ENCODE data around the gene KCTD1.

Gene KCTD1

DNA sequence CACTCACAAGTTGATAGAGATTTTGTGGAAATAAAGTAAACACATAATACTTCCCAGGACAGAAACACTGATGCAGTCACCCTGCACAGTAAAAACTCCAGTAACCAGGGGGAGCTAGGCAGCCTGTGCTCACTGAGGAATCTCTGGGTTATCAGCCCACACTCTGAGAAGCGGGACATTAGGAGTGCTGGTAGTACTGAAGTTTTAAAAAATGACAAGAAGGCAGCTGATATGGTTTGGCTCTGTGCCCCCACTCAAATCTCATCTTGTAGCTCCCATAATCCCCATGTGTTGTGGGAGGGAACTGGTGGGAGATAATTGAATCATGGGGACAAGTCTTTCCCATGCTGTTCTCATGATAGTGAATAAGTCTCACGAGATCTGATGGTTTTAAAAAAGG, 31.4 kb downstream of the KCTD1 start:
- no peaks in the 10 kb centered on the region for H3K36me3 ChIP-seq (ENCODE audit: control insufficient read depth in 4 of 4, insufficient read depth in 4 of 4, low read length in 3 of 4)
- no peak for DNase-seq
- no peaks in the 10 kb centered on the region for H3K27me3 ChIP-seq (replicated peaks in 2 of 5; ENCODE audit: control insufficient read depth in 4 of 5, insufficient read depth in 5 of 5, low read length in 4 of 5)
- H3K4me3 ChIP-seq (ENCODE audit: control insufficient read depth in 1 of 7, extremely low read depth in 1 of 7, insufficient read depth in 4 of 7, low read depth in 2 of 7, low read length in 6 of 7): no peak overlapping the region
- peaks cover 2 to 7% (median 3%) of the 10 kb centered on the region in 4 experiments for H3K4me1 ChIP-seq (ENCODE audit: control extremely low read depth in 1 of 4, control insufficient read depth in 4 of 4, insufficient read depth in 4 of 4, low read length in 3 of 4)
- CTCF ChIA-PET: interaction anchor here (0.5 to 1.5 kb wide), 3 partner anchors 8 to 1748 kb away, joined by 3 read pairs; no protein-coding TSS in a partner anchor
- H3K27ac ChIP-seq (ENCODE audit: insufficient read depth in 1 of 2, low read depth in 1 of 2, low read length in 2 of 2, poor library complexity in 1 of 2, severe bottlenecking in 2 of 2): no peak overlapping the region
- no peaks in the 10 kb centered on the region for H3K9me3 ChIP-seq (ENCODE audit: control extremely low read depth in 1 of 5, control insufficient read depth in 4 of 5, insufficient read depth in 2 of 5, low read depth in 1 of 5, low read length in 4 of 5)
- 89% methylated on average over 1 of the region's 2 CpGs for WGBS (ENCODE audit: insufficient coverage)
- POLR2A ChIA-PET: no interaction called here

DNA sequence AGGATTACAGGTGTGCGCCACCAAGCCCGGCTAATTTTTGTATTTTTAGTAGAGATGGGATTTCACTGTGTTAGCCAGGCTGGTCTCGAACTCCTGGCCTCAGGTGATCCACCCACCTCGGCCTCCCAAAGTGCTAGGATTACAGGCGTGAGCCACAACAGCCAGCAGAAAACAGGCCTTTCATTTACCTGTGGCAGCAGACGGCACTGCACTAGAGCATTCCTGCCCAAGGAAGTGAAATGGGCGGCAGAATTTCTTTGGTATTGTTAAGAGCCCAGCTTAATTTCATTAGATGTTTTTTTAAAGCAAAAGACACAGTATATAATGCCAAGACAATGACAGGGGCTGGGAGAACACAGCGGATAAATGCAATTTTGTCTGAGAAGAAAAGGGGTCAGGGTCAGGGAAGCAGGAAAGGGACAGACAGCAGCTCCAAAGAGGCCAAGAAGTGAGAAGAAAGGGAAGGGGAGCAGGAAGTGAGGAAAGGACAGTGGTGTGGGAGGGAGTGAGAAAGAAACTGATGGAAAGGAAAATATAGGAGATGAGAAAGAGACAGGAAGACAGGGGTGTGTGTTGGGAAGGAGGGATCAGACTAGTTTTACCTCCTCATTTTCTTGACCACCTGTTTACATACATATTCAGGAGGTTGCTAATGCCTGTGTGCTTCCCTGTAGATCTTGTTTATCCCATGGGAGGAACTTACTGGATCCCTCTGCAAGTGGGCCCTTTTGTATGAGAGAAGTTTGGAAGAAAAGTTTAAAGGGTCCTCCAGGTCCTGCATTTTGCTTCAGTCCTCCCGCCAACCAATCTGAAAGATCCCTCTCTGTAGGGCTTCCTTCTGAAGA, 32.5 kb downstream of the KCTD1 start:
- CTCF ChIA-PET: interaction anchor here (1.5 kb wide), 1 partner anchor 110 kb away, joined by 3 read pairs; no protein-coding TSS in a partner anchor
- WGBS (ENCODE audit: insufficient coverage): 100% methylated on average over 8 of the region's 9 CpGs
- no peak overlapping the region for H3K4me3 ChIP-seq (ENCODE audit: control insufficient read depth in 1 of 7, extremely low read depth in 1 of 7, insufficient read depth in 4 of 7, low read depth in 2 of 7, low read length in 6 of 7)
- no peaks in the 10 kb centered on the region for H3K9me3 ChIP-seq (ENCODE audit: control extremely low read depth in 1 of 5, control insufficient read depth in 4 of 5, insufficient read depth in 2 of 5, low read depth in 1 of 5, low read length in 4 of 5)
- H3K36me3 ChIP-seq (ENCODE audit: control insufficient read depth in 4 of 4, insufficient read depth in 4 of 4, low read length in 3 of 4): no peaks in the 10 kb centered on the region
- no peaks in the 10 kb centered on the region for H3K27me3 ChIP-seq (replicated peaks in 2 of 5; ENCODE audit: control insufficient read depth in 4 of 5, insufficient read depth in 5 of 5, low read length in 4 of 5)
- H3K4me1 ChIP-seq (ENCODE audit: control extremely low read depth in 1 of 4, control insufficient read depth in 4 of 4, insufficient read depth in 4 of 4, low read length in 3 of 4): peaks cover 0 to 9% (median 5%) of the 10 kb centered on the region in 4 experiments
- no peak overlapping the region for H3K27ac ChIP-seq (ENCODE audit: insufficient read depth in 1 of 2, low read depth in 1 of 2, low read length in 2 of 2, poor library complexity in 1 of 2, severe bottlenecking in 2 of 2)
- POLR2A ChIA-PET: no interaction called here
- DNase-seq: no peak

DNA sequence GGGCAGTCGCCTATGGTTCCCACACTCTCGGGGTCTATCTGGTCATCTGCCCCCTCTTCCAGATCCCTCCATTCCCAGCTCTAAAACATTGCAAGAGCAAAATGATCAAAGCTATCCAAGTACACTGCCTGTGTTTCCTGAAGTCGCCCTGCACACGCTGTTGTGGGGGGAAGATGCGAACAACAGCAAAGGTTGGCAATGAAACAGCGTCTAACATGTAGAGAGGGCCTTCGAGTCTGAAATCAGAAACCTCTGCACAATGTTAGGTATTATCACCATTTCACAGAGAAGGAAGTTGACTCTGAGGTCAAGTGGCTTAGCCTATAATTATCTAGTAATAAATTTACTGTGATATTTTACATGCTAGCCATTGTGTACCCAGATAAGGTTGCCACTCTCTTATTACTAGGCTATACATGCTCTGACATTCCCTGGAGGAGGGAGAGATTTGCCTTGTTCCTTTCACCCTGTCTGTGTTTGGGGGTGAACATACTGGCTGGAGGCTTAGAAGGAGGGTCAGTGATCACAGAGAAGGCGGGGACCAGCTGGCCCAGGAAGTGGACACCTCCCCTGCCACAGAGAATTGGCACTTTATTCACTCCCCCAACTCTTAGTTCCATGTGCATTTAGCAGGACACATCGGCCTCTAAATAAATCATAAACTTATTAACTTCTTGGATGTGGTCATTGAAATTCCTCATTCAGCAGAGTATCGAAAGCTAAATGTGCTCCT, 36.8 kb downstream of the KCTD1 start:
- ChIA-PET CTCF (no interaction called here), POLR2A (interaction anchor here (0.6 kb wide), 1 partner anchor 146 kb away, joined by 3 read pairs; no protein-coding TSS in a partner anchor)
- no peaks in the 10 kb centered on the region for H3K27me3 ChIP-seq (replicated peaks in 2 of 5; ENCODE audit: control insufficient read depth in 4 of 5, insufficient read depth in 5 of 5, low read length in 4 of 5)
- no peak overlapping the region for H3K27ac ChIP-seq (ENCODE audit: insufficient read depth in 1 of 2, low read depth in 1 of 2, low read length in 2 of 2, poor library complexity in 1 of 2, severe bottlenecking in 2 of 2)
- no peaks in the 10 kb centered on the region for H3K9me3 ChIP-seq (ENCODE audit: control extremely low read depth in 1 of 5, control insufficient read depth in 4 of 5, insufficient read depth in 2 of 5, low read depth in 1 of 5, low read length in 4 of 5)
- H3K36me3 ChIP-seq (ENCODE audit: control insufficient read depth in 4 of 4, insufficient read depth in 4 of 4, low read length in 3 of 4): no peaks in the 10 kb centered on the region
- H3K4me3 ChIP-seq (ENCODE audit: control insufficient read depth in 1 of 7, extremely low read depth in 1 of 7, insufficient read depth in 4 of 7, low read depth in 2 of 7, low read length in 6 of 7): no peak overlapping the region
- DNase-seq: peak in 2 of 3 donors; percentile 28 to 54
- peaks cover 0 to 9% (median 5%) of the 10 kb centered on the region in 4 experiments for H3K4me1 ChIP-seq (ENCODE audit: control extremely low read depth in 1 of 4, control insufficient read depth in 4 of 4, insufficient read depth in 4 of 4, low read length in 3 of 4)
- WGBS (ENCODE audit: insufficient coverage): 38% methylated on average over 5 of the region's 10 CpGs

DNA sequence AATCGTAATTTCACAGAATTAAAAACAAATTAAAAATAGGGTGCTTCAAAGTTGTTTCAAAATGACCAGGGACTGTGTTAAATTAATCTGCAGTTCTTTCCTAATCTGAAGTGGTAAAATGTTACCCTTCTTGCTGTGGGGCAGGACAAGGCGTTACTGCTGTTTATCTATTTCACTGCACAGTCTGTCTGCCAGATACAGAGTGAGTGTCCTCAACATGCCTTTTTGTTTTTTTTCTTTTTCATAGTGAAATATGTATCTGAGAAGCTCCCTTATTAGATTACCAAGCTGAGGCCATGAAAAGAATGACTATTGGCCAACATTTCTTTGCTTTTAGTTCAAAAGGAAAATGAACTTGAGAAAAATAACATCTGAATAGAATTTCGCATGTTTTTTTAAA, 38.0 kb downstream of the KCTD1 start:
- H3K9me3 ChIP-seq (ENCODE audit: control extremely low read depth in 1 of 5, control insufficient read depth in 4 of 5, insufficient read depth in 2 of 5, low read depth in 1 of 5, low read length in 4 of 5): no peaks in the 10 kb centered on the region
- no peaks in the 10 kb centered on the region for H3K36me3 ChIP-seq (ENCODE audit: control insufficient read depth in 4 of 4, insufficient read depth in 4 of 4, low read length in 3 of 4)
- POLR2A ChIA-PET: no interaction called here
- H3K4me3 ChIP-seq (ENCODE audit: control insufficient read depth in 1 of 7, extremely low read depth in 1 of 7, insufficient read depth in 4 of 7, low read depth in 2 of 7, low read length in 6 of 7): no peak overlapping the region
- no peaks in the 10 kb centered on the region for H3K27me3 ChIP-seq (replicated peaks in 2 of 5; ENCODE audit: control insufficient read depth in 4 of 5, insufficient read depth in 5 of 5, low read length in 4 of 5)
- no peak overlapping the region for H3K27ac ChIP-seq (ENCODE audit: insufficient read depth in 1 of 2, low read depth in 1 of 2, low read length in 2 of 2, poor library complexity in 1 of 2, severe bottlenecking in 2 of 2)
- WGBS (ENCODE audit: insufficient coverage): 75% methylated on average over 1 of the region's 3 CpGs
- CTCF ChIA-PET: no interaction called here
- DNase-seq: no peak
- H3K4me1 ChIP-seq (ENCODE audit: control extremely low read depth in 1 of 4, control insufficient read depth in 4 of 4, insufficient read depth in 4 of 4, low read length in 3 of 4): peaks cover 0 to 9% (median 5%) of the 10 kb centered on the region in 4 experiments

DNA sequence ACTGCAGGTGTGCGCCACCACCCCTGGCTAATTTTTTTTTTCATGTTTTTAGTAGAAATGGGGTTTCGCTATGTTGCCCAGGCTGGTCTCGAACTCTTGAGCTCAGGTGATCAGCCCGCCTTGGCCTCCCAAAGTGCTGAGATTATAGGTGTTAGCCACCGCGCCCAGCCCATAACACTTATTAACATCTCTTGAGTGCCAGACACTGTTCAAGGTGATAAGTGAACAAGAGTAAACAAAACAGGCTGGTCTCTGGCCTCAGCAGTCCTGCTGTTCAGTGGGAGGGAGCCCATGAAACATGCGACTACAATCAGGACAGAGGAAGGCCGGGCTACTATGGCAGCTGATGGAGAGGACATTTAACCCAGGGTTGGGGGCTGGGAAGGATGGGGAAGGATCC, 42.3 kb downstream of the KCTD1 start:
- 100% methylated on average over 8 of the region's 8 CpGs for WGBS (ENCODE audit: insufficient coverage)
- ChIA-PET CTCF (no interaction called here), POLR2A (no interaction called here)
- Histone ChIP-seq H3K4me1 (ENCODE audit: control extremely low read depth in 1 of 4, control insufficient read depth in 4 of 4, insufficient read depth in 4 of 4, low read length in 3 of 4) (peaks cover 0 to under 1% (median 0%) of the 10 kb centered on the region in 4 experiments), H3K36me3 (ENCODE audit: control insufficient read depth in 4 of 4, insufficient read depth in 4 of 4, low read length in 3 of 4) (no peaks in the 10 kb centered on the region), H3K9me3 (ENCODE audit: control extremely low read depth in 1 of 5, control insufficient read depth in 4 of 5, insufficient read depth in 2 of 5, low read depth in 1 of 5, low read length in 4 of 5) (no peaks in the 10 kb centered on the region), H3K27me3 (replicated peaks in 2 of 5; ENCODE audit: control insufficient read depth in 4 of 5, insufficient read depth in 5 of 5, low read length in 4 of 5) (no peaks in the 10 kb centered on the region), H3K4me3 (ENCODE audit: control insufficient read depth in 1 of 7, extremely low read depth in 1 of 7, insufficient read depth in 4 of 7, low read depth in 2 of 7, low read length in 6 of 7) (no peak overlapping the region), H3K27ac (ENCODE audit: insufficient read depth in 1 of 2, low read depth in 1 of 2, low read length in 2 of 2, poor library complexity in 1 of 2, severe bottlenecking in 2 of 2) (no peak overlapping the region)
- no peak for DNase-seq

DNA sequence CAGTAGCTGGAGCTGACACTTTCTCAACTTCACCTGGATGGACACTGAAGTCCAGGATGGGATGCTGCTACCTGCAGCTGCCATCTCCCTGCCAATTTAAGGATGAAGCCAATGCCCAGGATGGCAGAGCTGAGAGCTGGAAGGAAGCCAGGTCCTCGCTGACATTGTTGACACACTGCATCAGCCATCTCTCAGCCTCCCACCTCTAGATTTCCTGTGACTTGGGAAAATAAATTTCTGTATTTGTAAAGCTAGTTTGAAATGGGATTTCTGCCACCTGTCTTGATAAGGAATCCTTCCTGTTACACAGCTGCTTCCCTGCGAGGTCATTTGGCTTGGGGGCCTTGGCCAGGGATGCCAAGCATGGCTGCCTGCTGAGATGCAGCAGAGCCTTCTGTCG, 43.5 kb downstream of the KCTD1 start:
- no peak overlapping the region for H3K4me3 ChIP-seq (ENCODE audit: control insufficient read depth in 1 of 7, extremely low read depth in 1 of 7, insufficient read depth in 4 of 7, low read depth in 2 of 7, low read length in 6 of 7)
- no peaks in the 10 kb centered on the region for H3K36me3 ChIP-seq (ENCODE audit: control insufficient read depth in 4 of 4, insufficient read depth in 4 of 4, low read length in 3 of 4)
- no peaks in the 10 kb centered on the region for H3K9me3 ChIP-seq (ENCODE audit: control extremely low read depth in 1 of 5, control insufficient read depth in 4 of 5, insufficient read depth in 2 of 5, low read depth in 1 of 5, low read length in 4 of 5)
- WGBS (ENCODE audit: insufficient coverage): 67% methylated on average over 1 of the region's 3 CpGs
- CTCF ChIA-PET: interaction anchor here (1.0 kb wide), 1 partner anchor 16 kb away, joined by 3 read pairs; no protein-coding TSS in a partner anchor
- no peaks in the 10 kb centered on the region for H3K27me3 ChIP-seq (replicated peaks in 2 of 5; ENCODE audit: control insufficient read depth in 4 of 5, insufficient read depth in 5 of 5, low read length in 4 of 5)
- POLR2A ChIA-PET: no interaction called here
- H3K4me1 ChIP-seq (ENCODE audit: control extremely low read depth in 1 of 4, control insufficient read depth in 4 of 4, insufficient read depth in 4 of 4, low read length in 3 of 4): no peaks in the 10 kb centered on the region
- no peak for DNase-seq
- no peak overlapping the region for H3K27ac ChIP-seq (ENCODE audit: insufficient read depth in 1 of 2, low read depth in 1 of 2, low read length in 2 of 2, poor library complexity in 1 of 2, severe bottlenecking in 2 of 2)

DNA sequence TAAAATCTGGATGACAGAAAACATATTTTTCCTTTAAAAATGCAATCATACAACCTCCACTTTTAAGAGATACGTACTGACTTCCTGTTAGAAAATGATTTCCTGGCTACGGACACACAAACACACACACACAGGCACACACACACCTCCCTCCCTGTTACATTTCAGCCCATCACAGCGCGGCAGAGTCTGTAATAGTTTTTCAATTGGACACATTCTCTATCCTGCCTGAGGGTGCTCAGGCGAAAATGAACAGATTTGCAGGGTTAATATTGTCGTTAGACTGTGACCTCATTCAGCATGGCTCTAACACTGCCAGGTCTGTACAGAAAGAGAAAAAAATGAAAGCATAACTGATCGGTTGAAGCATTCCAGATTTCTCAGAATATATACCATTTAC, 45.0 kb downstream of the KCTD1 start:
- Histone ChIP-seq H3K4me1 (ENCODE audit: control extremely low read depth in 1 of 4, control insufficient read depth in 4 of 4, insufficient read depth in 4 of 4, low read length in 3 of 4) (no peaks in the 10 kb centered on the region), H3K27me3 (replicated peaks in 2 of 5; ENCODE audit: control insufficient read depth in 4 of 5, insufficient read depth in 5 of 5, low read length in 4 of 5) (no peaks in the 10 kb centered on the region), H3K36me3 (ENCODE audit: control insufficient read depth in 4 of 4, insufficient read depth in 4 of 4, low read length in 3 of 4) (no peaks in the 10 kb centered on the region), H3K9me3 (ENCODE audit: control extremely low read depth in 1 of 5, control insufficient read depth in 4 of 5, insufficient read depth in 2 of 5, low read depth in 1 of 5, low read length in 4 of 5) (no peaks in the 10 kb centered on the region), H3K4me3 (ENCODE audit: control insufficient read depth in 1 of 7, extremely low read depth in 1 of 7, insufficient read depth in 4 of 7, low read depth in 2 of 7, low read length in 6 of 7) (no peak overlapping the region), H3K27ac (ENCODE audit: insufficient read depth in 1 of 2, low read depth in 1 of 2, low read length in 2 of 2, poor library complexity in 1 of 2, severe bottlenecking in 2 of 2) (no peak overlapping the region)
- CTCF ChIA-PET: no interaction called here
- 72% methylated on average over 3 of the region's 7 CpGs for WGBS (ENCODE audit: insufficient coverage)
- POLR2A ChIA-PET: no interaction called here
- no peak for DNase-seq
